HG03575 (cell line): Measurements from ENCODE around the gene ZDHHC20.

ENCODE experiments used
- ATAC-seq: cut with Tn5 transposase; IDR thresholded peaks from one replicate; pipeline ENCODE4 v1.9.1; 2021; ENCODE audit not compliant: unreplicated experiment, insufficient number of reproducible peaks, low FRiP score; ENCODE audit errors: extremely low read depth

Gene ZDHHC20

DNA sequence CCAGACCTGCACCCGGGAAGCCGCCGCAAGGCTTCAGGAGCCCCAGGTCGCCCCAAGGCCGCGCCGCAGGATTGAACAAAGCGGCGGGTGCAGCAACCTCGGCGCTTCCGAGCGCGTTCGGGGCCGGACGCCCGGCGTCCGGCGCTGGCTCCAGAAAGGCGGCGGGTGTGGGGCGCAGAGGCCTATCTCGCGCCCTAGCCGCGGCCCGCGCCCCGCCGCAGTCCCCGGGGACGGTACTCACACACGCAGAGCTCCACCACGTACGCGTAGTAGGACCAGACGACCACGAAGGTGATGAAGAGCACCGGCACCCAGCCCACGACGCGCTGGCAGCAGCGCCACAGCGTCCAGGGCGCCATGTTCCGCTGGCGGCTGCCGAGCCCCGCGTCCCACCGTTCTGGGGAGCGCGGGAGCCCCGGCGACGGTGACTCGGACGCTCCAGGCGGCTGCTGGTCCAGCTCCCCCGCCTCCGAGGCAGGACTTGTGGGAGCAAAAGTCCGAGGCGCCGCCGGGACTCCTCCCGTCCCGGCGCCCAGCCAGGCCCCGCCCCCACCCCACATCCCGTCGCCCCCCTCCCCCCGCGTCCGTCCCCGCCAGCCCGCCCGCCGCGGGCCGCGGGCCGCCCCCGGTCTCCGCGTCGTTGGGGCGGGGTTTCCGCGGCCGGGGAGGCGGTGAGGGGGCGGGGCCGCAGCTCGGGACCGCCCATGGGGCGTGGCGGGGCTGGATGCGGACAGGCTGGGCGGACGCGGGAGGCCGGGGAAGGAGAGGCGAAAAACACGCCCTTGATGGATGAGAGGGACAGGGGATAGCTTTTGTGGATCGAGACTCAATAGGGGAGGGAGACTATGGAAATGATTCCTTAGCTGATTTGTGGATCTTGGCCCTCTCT, at the start of gene ZDHHC20:
ZDHHC20 (minus strand) TSS at position 491 of the 889 bp plus-strand sequence; CDS start at position 359, 132 bp downstream.
- no peak for ATAC-seq

DNA sequence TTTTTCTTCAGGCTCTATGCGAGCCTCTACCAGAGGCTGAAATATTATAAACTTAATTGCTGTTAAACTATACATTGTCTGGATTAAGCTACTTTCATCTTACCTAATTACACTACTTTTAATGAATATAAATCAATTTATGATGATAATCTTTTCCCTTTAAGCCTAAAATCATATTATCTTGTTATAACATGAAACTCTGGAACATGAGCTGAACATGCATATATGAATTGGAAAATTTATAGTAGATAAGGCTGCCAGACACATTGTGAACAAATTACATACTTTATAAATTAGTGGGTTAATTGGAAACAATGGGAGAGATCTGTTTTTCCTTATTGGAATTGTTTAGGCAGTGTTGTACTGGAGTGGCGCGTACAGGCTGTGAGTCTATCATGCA, 45.3 kb upstream of the ZDHHC20 start:
- no peak for ATAC-seq

DNA sequence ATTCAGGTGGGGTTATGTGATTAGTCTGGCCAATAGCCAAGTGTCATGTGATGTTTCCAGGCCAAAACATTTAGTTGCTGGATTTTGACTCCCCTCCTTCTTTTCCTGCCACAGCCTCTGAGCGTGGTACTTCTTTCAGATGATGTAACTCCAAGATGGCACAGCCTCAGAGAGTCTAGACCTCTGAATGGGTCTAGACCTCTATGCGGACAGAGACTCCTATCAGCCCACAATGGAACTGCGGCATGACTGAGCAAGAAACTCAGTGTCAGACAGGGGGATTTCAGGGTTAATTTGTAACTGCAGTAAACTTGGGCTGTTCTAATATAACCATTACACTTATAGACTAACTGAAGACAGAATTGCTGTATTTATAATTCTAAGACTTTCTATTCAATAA, 42.6 kb upstream of the ZDHHC20 start:
- ATAC-seq, result no peak

- no peak for ATAC-seq
Observed at GRCh38 chr13:21486322-21486721, 27.2 kb upstream of the ZDHHC20 start.

GRCh38 chr13:21483748-21484147, 24.6 kb upstream of the ZDHHC20 start:
- ATAC-seq, result no peak

GRCh38 chr13:21481359-21481758, 22.3 kb upstream of the ZDHHC20 start:
- no peak for ATAC-seq

DNA sequence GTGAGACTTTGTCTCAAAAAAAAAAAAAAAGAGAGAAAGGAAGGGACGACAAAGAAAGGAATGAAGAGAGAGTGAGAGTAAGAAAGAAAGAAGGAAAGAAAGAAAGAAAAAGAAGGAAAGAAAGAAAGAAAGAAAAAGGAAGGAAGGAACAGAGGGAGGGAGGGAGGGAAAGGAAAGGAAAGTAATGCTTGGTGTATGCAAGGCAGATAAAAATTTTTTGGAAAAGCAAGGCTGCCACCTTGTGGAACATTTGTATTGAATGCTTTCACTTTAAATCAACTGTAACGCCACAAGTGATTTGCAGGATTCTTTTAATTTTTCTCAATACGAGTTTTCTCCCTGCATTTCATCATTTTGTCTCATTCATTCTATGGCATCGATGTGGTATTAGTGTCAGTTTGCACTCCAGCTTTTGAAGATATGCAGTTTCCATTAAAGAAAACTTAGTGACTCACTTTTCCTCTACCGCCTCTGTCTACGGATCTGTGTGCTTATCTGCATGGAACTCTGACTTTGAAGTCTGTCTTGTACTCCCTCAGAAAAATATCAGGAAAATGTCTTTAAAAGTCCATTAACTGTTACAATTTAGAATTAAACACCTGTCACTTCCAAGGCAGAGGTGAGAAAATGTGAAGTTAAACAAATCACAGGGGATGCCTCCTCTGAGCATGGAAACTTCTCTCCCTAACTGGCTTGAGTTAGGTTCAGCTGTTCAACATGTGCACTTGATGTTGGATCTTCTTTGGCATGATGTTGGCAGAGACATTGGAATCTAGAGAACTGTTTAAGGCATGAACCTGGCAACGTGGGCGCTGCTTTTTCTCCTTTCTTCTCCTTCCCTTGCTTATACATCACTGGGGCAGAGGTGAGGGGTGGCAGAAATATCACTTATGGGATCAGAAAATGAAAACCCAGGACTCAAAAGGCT, 20.0 kb upstream of the ZDHHC20 start:
- no peak for ATAC-seq

- no peak for ATAC-seq
Observed at GRCh38 chr13:21476893-21477472, 17.9 kb upstream of the ZDHHC20 start.

GRCh38 chr13:21475115-21475514, 16.0 kb upstream of the ZDHHC20 start:
- ATAC-seq, result no peak

- ATAC-seq, result no peak
Observed at GRCh38 chr13:21470785-21471184, 11.7 kb upstream of the ZDHHC20 start.

DNA sequence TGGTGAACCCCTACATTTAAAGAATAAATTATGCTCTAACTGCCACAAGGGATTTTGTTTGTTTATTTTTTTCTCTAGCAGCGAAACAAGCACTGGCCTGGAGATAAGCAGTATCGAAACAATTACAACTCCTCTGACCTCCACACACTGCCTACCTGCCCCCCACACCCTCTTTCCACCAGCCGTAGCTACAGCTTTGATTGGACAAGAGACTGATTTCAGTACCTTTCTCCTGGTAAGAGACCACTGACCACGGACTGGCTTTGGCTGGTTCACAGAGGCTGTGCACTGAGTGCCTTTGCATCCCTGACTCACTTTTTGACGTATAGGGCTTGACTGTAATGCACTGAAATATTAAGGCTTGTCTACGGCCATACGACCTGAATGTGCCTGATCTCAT, 7.4 kb upstream of the ZDHHC20 start:
- no peak for ATAC-seq

DNA sequence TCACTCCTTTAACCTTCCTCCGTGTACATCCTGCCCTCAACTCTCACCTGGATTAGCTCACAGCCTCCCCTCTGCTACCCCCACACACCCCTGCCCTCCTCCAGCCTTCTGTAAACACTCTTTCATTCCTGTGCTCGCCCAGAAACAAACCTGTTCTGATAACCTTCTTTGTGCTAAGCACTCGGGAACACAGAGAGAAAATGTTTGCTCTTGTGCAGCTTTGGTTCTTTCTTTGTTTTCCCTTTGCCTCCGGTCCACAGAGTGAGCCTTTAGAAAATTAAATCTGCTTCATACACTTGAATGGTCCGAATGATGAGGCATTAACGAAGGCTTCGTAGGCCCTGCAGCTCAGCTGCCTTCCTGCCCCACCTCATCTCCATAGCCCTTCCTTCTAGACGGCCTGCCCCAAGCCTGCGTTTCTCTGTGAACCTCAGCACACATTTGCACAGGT, 6.6 kb upstream of the ZDHHC20 start:
- no peak for ATAC-seq

DNA sequence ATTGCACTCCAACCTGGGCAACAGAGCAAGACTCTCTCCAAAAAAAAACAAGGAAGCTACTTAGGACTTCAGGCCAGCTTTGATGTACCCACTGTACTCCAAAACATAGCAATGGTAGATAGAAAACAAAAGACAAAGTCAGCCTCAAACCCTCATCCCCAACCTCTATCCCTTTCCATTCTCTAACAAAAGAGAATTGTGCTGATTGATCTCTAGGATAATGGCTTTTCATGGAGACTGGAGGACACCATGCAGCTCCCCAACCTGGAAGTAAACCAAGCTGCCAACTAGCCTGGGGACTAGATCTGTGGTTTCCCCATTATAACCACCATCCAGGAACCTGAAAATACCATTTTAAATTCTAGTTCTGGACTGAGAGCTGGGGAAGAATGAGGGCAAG, 4.3 kb upstream of the ZDHHC20 start:
- no peak for ATAC-seq

DNA sequence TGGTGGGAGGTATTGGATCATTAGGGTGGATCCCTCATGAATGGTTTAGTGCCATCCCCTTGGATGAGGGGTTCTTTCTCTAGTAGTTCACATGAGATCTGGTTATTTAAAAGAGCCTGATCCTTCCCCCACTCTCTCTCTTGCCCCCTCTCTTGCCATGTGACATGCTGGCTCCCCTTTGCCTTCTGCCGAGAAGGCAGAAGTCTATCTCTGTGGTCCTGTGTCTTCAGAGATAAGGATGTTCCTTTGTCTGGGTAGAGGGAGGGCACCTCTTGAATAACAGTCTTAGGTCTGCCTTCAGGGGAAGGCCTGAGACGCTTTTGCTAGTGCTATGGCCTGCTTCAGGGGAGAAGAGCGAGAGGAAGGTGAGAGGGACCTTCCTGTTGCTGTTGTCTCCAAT, 2.0 kb upstream of the ZDHHC20 start:
- ATAC-seq, result no peak

- ATAC-seq, result no peak
Observed at GRCh38 chr13:21458451-21458812, 671 bp downstream of the ZDHHC20 start.

DNA sequence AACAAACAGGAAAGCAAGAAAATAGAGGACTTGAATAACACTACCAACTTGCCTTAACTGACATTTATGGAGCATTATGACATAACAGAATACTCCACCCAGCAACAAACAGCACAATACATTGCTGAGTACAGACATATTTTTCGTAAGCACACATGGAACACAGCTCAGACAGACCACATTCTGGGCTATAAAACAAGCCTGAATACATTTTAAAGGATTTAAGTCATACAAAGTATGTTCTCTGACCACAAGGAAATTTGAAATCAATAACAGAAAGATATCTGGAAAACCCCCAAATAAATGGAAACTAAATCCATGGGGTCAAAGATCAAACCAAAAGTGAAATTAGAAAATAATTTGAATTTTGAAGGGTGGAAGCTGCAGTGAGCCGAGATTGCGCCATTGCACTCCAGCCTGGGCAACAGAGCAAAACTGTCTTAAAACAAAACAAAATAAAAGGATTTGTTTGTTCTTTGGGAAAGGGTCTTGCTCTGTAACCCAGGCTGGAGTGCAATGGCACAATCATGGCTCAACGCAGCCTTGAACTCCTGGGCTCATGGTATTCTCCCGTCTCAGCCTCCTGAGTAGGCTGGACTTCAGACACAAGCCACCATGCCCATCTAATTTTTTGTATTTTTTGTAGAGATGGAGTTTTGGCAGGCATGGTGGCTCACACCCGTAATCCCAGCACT, 5.6 kb downstream of the ZDHHC20 start:
- ATAC-seq, result no peak

- no peak for ATAC-seq
Observed at GRCh38 chr13:21450936-21451335, 8.2 kb downstream of the ZDHHC20 start.

GRCh38 chr13:21446656-21447055, 12.4 kb downstream of the ZDHHC20 start:
- ATAC-seq, result no peak

DNA sequence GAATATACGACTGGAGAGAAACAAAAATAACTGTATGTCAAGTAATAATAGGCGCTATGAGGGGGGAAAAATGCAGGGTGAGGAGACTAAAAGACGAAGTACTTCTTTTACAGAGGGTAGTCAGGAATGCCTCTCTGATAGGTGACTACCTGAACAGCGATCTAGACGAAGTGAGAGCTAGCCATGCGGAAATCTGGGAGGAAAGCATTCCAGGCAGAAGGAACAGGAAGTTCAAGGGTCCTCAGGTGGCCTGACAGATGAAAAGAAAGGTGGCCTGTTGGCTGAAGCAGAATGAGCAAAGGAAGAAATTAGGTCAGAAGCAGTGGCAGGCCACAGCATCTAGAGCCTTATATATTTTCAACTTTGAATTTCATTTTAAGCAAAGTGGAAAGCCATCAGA, 13.3 kb downstream of the ZDHHC20 start:
- ATAC-seq, result no peak
